ENCODE data around the gene DYSF. TPM values are rescaled to one million over a fixed set of nuclear protein-coding genes. Genes with fewer than 3 reads are reported as not detected.
A peak's percentile ranks its signal among the peaks of the same experiment; 100 is the strongest.

DYSF gene
- total and polyA plus RNA-seq, 3 donors from 2014 or later: 6.8 to 10.9 (median 8.9) TPM

DNA sequence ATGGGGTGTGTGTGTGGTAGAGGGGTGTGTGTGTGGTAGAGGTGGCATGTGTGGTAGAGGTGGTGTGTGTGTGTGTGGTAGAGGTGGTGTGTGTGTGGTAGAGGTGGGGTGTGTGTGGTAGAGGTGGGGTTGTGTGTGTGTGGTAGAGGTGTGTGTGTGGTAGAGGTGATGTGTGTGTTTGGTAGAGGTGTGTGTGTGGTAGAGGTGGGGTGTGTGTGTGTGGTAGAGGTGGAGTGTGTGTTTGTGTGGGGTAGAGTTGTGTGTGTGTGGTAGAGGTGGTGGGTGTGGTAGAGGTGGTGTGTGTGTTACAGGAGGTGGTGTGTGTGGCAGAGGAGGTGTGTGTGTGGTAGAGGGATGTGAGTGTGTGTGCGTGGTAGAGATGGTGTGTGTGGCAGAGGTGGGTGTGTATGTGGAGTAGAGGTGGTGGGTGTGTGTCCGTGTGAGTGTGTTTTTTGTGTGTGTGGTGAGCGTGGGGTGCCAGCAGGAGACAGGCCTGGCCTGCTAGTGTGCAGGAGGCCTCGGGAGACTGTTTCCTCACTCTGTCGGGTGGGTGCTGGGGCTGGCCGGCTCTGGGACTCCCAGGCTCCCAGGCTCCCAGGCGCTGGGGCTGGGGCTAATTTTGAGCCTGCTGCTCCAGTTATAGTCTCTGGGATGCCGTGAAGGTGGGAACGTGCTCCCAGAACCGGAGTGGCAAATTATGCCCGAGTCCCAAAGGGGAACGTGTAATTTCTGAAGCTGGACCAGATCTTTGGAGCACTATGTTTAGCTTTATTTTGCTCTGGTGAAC is 165.2 kb downstream of the DYSF start:
- TF ChIP-seq POLR2A (IDR thresholded peaks at IDR 0.05): no peak
- no peak for TF ChIP-seq CTCF (IDR thresholded peaks at IDR 0.05)
- no peaks in the 10 kb centered on the region for H3K9me3 ChIP-seq
- DNase-seq: peak; percentile 21
- intact Hi-C loops (cut with DNase I; ENCODE audit: low total_unique reads): no loop called here
- H3K4me3 ChIP-seq: no peak overlapping the region
- H3K27ac ChIP-seq: no peak overlapping the region
- 38 to 47% methylated on average over 11 to 12 of the region's 12 CpGs for WGBS, 2 donors
- H3K4me1 ChIP-seq: peaks cover 25% of the 10 kb centered on the region
- no peaks in the 10 kb centered on the region for H3K27me3 ChIP-seq
- no peaks in the 10 kb centered on the region for H3K36me3 ChIP-seq (ENCODE audit: low read depth, missing control alignments)

- WGBS, 2 donors: 54 to 59% methylated on average over 9 to 15 of the region's 15 CpGs
- intact Hi-C loops (cut with DNase I; ENCODE audit: low total_unique reads): no loop called here
- DNase-seq: peak; percentile 16
- Histone ChIP-seq H3K27ac (no peak overlapping the region), H3K27me3 (no peaks in the 10 kb centered on the region), H3K4me1 (peaks cover 25% of the 10 kb centered on the region), H3K9me3 (no peaks in the 10 kb centered on the region), H3K4me3 (no peak overlapping the region), H3K36me3 (ENCODE audit: low read depth, missing control alignments) (no peaks in the 10 kb centered on the region)
- TF ChIP-seq CTCF (IDR thresholded peaks at IDR 0.05) (no peak), POLR2A (IDR thresholded peaks at IDR 0.05) (no peak)
These were observed 165.9 kb downstream of the DYSF start for GRCh38 chr2:71619230-71619741.

- Histone ChIP-seq H3K4me3 (no peak overlapping the region), H3K27ac (no peak overlapping the region), H3K36me3 (ENCODE audit: low read depth, missing control alignments) (no peaks in the 10 kb centered on the region), H3K27me3 (no peaks in the 10 kb centered on the region), H3K9me3 (no peaks in the 10 kb centered on the region), H3K4me1 (peaks cover 17% of the 10 kb centered on the region)
- intact Hi-C loops (cut with DNase I; ENCODE audit: low total_unique reads): no loop called here
- WGBS, 2 donors: 71 to 100% methylated on average over 1 to 6 of the region's 6 CpGs
- TF ChIP-seq POLR2A (IDR thresholded peaks at IDR 0.05) (no peak), CTCF (IDR thresholded peaks at IDR 0.05) (no peak)
- DNase-seq: peak; percentile 16
These were observed 166.8 kb downstream of the DYSF start for GRCh38 chr2:71620116-71620515.

DNA sequence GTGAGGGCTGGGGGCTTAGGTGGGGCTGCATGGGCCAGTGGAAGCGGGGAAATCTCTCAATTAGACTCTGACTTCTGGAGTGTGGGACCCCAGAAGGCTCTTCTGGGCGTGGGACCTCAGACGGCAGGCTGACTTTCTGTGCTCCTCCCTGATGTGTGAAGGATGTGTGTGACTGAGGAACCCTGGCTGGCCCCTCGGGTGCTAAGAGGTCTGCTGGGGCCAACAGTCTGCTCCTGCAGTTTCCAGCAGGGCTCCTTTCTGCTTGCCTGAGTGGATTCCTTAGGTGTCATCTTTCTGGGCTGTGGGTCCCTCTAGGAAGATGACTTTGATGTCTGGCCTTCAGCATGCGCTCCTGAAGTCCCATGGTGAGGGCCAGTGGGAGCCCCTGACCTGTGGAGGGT is 167.5 kb downstream of the DYSF start:
- no peak overlapping the region for H3K4me3 ChIP-seq
- intact Hi-C loops (cut with DNase I; ENCODE audit: low total_unique reads): no loop called here
- TF ChIP-seq CTCF (IDR thresholded peaks at IDR 0.05): no peak
- no peak for TF ChIP-seq POLR2A (IDR thresholded peaks at IDR 0.05)
- 89 to 90% methylated on average over 5 of the region's 5 CpGs for WGBS, 2 donors
- H3K9me3 ChIP-seq: no peaks in the 10 kb centered on the region
- no peak overlapping the region for H3K27ac ChIP-seq
- H3K27me3 ChIP-seq: no peaks in the 10 kb centered on the region
- peak; percentile 7 for DNase-seq
- no peaks in the 10 kb centered on the region for H3K36me3 ChIP-seq (ENCODE audit: low read depth, missing control alignments)
- peaks cover 9% of the 10 kb centered on the region for H3K4me1 ChIP-seq

DNA sequence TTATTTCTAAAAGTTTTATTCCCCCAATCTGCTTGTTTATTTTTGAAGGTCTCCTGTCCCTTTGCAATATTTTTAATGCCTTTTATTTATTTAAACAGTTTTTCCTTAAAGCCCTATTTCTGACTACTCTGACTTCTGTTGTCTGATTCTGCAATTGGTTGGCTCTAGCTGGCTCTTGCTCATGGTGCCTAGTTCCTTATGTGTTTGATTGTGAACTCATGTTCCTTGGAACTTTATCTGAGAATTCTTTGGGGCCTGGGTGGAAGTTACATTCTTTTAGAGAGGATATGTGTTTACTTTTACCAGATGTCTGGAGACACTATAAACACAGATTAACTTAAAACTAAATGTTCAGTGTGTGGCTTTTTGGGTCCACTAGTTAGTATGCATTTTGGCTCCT is 175.9 kb downstream of the DYSF start:
- no peaks in the 10 kb centered on the region for H3K4me1 ChIP-seq
- H3K27ac ChIP-seq: no peak overlapping the region
- no peaks in the 10 kb centered on the region for H3K27me3 ChIP-seq
- no peak overlapping the region for H3K4me3 ChIP-seq
- H3K36me3 ChIP-seq (ENCODE audit: low read depth, missing control alignments): no peaks in the 10 kb centered on the region
- no peak for DNase-seq
- TF ChIP-seq POLR2A (IDR thresholded peaks at IDR 0.05): no peak
- TF ChIP-seq CTCF (IDR thresholded peaks at IDR 0.05): no peak
- no peaks in the 10 kb centered on the region for H3K9me3 ChIP-seq
- intact Hi-C loops (cut with DNase I; ENCODE audit: low total_unique reads): no loop called here
